NB4 (cell line): ENCODE results near the gene DMAC2.

Source experiments
- MYC ChIP-seq: IDR thresholded peaks from 2 replicates; pipeline ENCODE4 v1.6.1; 2011; ENCODE audit warnings: low read depth, low read length
- POLR2A ChIP-seq: IDR thresholded peaks from 2 replicates; pipeline ENCODE4 v1.6.1; 2011; ENCODE audit warnings: mild to moderate bottlenecking; ENCODE audit not compliant: insufficient read length; ENCODE audit errors: extremely low read depth
- TF ChIP-seq, protein P1 (sequence below): IDR thresholded peaks from 2 replicates; pipeline ENCODE4 v1.6.1; 2011; ENCODE audit warnings: low read depth, low read length
- TF ChIP-seq, protein P2 (sequence below): IDR thresholded peaks from one replicate; pipeline ENCODE4 v1.5.1; 2012; ENCODE audit warnings: low read depth, low read length

DNA sequence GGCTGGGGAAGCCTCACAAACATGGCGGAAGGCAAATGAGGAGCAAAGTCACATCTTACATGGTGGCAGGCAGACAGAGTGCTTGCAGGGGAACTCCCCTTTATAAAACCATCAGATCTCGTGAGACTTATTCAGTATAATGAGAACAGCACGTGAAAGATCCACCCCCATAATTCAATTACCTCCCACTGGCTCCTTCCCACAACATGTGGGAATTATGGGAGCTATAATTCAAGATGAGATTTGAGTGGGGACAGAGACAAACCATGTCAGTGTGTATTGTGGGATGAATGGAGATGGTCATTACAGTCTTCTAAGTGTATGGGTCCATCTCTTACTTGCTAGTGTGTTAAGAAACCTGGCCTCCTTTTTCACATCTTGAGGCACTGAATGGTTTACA is 37.7 kb downstream of the DMAC2 start:
- TF ChIP-seq, protein P1, sequence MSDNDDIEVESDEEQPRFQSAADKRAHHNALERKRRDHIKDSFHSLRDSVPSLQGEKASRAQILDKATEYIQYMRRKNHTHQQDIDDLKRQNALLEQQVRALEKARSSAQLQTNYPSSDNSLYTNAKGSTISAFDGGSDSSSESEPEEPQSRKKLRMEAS = no peak
- TF ChIP-seq POLR2A (no peak), MYC (no peak)
- TF ChIP-seq, protein P2, sequence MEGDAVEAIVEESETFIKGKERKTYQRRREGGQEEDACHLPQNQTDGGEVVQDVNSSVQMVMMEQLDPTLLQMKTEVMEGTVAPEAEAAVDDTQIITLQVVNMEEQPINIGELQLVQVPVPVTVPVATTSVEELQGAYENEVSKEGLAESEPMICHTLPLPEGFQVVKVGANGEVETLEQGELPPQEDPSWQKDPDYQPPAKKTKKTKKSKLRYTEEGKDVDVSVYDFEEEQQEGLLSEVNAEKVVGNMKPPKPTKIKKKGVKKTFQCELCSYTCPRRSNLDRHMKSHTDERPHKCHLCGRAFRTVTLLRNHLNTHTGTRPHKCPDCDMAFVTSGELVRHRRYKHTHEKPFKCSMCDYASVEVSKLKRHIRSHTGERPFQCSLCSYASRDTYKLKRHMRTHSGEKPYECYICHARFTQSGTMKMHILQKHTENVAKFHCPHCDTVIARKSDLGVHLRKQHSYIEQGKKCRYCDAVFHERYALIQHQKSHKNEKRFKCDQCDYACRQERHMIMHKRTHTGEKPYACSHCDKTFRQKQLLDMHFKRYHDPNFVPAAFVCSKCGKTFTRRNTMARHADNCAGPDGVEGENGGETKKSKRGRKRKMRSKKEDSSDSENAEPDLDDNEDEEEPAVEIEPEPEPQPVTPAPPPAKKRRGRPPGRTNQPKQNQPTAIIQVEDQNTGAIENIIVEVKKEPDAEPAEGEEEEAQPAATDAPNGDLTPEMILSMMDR = no peak
